GM12892 (cell line): ENCODE measurements around the gene ECT2L.
"Not testable (repeated sequence)": the region's sequence is repeated elsewhere in the genome, so short reads cannot be mapped to it uniquely, and the experiment has no call there.

Experiments
- DNase-seq: peaks from one replicate; pipeline ENCODE4 v3.0.0; 2011; ENCODE audit not compliant: insufficient read length
- FAIRE-seq: peaks from 2 replicates; lab custom pipeline; 2011; peaks lifted over from hg19 to GRCh38; lab: Jason Lieb, UNC
- POLR2A ChIP-seq: IDR thresholded peaks from 2 replicates; pipeline ENCODE4 v1.6.1; 2011; ENCODE audit warnings: low read depth, low read length, control low read depth
- POLR2AphosphoS5 ChIP-seq: IDR thresholded peaks from 2 replicates; pipeline ENCODE4 v1.6.1; 2011; ENCODE audit warnings: low read depth, low read length, control low read depth
- TAF1 ChIP-seq: IDR thresholded peaks from 2 replicates; pipeline ENCODE4 v1.6.1; 2011; ENCODE audit warnings: low read depth, mild to moderate bottlenecking, control low read depth, low read length, borderline replicate concordance

Gene ECT2L

DNA sequence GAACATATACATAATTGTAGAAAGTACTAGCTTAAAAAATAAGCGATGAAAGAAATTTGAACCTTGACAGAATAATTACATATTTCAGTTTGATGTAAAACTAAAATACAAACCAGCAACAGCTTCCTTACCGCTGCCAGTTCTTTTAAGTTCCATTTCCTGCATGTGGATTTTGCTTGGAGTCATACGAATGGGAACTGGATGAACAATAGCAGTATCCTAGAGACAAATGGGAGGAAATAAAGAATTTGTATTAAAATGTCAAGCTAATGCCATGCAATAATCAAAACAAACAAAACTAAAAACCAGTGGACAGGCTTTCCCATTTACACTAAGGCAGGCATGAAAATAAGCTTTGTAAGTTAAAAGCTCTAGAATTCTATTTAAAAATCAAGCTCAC, 125.0 kb downstream of the ECT2L start:
- FAIRE-seq (no peak), DNase-seq (no peak)
- TF ChIP-seq POLR2AphosphoS5 (no peak), POLR2A (no peak), TAF1 (no peak)

DNA sequence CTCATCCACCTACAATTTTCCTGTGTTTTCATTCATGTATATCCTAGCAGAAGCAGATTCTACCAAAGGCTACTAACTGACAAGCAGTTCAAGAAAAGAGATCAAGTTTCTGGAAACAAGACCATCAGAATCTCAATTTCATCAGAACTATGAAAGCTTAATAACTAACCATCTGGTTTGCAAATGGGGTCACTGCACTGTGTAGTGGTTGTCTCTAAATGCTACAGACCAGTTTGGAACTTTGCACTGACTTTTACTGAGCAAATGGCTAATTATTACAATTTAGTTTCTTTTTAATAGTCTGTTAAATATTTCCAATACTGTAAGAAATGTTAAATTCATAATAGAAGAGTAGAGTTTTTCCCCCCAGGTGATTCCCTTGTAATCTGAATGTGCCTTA, 127.7 kb downstream of the ECT2L start:
- FAIRE-seq (no peak), DNase-seq (no peak)
- TF ChIP-seq POLR2AphosphoS5, result no peak
- no peak for TF ChIP-seq TAF1
- no peak for TF ChIP-seq POLR2A

DNA sequence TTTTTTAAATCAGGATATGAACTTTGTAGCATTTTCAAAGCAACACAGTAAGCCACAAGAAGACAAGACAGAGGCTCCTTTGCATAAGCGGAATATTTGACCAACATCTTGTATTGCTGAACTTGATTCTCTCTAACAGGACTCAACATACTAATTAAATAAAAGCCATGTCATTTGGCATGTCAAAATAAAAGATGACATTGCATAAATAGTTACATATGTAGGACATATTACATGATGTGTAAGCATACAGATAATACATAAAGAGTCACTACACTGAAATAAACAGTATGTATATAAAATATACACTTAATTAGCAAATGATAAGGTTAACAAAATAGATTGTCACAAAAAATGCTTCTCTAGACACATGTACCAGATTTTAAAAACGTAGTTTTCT, 129.9 kb downstream of the ECT2L start:
- no peak for FAIRE-seq
- no peak for TF ChIP-seq POLR2AphosphoS5
- TF ChIP-seq POLR2A, result no peak
- no peak for TF ChIP-seq TAF1
- DNase-seq, result no peak

GRCh38 chr6:138926579-138926978, 130.7 kb downstream of the ECT2L start:
- no peak for DNase-seq
- peak; percentile 5 for FAIRE-seq

GRCh38 chr6:138931660-138932059, 135.8 kb downstream of the ECT2L start:
- FAIRE-seq, result no peak
- TF ChIP-seq TAF1 (no peak), POLR2A (no peak), POLR2AphosphoS5 (no peak)
- DNase-seq, result no peak

More at GRCh38 chr6:138926579-138926978, 130.7 kb downstream of the ECT2L start:
- no peak for TF ChIP-seq TAF1
- no peak for TF ChIP-seq POLR2AphosphoS5
- TF ChIP-seq POLR2A, result no peak

DNA sequence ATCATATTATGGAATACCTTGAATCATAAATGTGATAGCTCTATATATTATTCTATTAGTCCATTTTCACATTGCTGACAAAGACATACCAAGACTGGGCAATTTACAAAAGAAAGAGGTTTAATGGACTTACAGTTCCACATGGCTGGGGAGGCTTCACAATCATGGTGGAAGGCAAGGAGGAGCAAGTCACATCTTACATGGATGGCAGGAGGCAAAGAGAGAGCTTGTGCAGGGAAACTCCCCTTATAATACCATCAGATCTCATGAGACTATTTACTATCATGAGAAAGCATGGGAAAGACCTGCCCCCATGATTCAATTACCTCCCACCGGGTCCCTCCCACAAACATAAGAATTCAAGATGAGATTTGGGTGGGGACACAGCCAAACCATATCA, 141.0 kb downstream of the ECT2L start:
- not testable (repeated sequence) for DNase-seq, FAIRE-seq

GRCh38 chr6:138943089-138943625, 147.3 kb downstream of the ECT2L start:
- FAIRE-seq, result no peak
- no peak for DNase-seq
- TF ChIP-seq POLR2AphosphoS5 (no peak), TAF1 (no peak), POLR2A (no peak)

GRCh38 chr6:138944412-138944811, 148.5 kb downstream of the ECT2L start:
- FAIRE-seq, result peak; percentile 78

GRCh38 chr6:138945354-138945753, 149.5 kb downstream of the ECT2L start:
- DNase-seq, result no peak
- TF ChIP-seq POLR2AphosphoS5 (no peak), POLR2A (no peak), TAF1 (no peak)
- no peak for FAIRE-seq

More at GRCh38 chr6:138944412-138944811, 148.5 kb downstream of the ECT2L start:
- TF ChIP-seq POLR2A (no peak), POLR2AphosphoS5 (no peak), TAF1 (no peak)
- no peak for DNase-seq

DNA sequence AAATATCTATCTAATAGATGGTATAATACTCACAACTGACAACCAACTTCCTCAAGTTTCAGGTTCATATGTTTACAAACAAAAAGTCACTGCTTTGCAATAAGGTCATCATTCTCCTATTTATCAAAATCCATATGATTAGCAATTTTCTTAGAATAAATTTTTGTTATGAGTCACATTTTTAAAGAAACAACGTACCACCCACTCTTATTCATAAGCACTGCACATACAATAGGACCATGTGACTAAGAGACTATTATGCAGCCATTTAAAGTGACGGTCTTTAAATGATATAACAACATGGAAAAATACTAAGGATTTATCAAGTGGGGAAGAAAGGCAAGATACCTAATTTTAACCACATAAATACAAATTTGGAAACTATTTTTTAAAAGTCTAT, 152.1 kb downstream of the ECT2L start:
- DNase-seq (no peak), FAIRE-seq (no peak)
- no peak for TF ChIP-seq POLR2AphosphoS5
- no peak for TF ChIP-seq POLR2A
- TF ChIP-seq TAF1, result no peak

DNA sequence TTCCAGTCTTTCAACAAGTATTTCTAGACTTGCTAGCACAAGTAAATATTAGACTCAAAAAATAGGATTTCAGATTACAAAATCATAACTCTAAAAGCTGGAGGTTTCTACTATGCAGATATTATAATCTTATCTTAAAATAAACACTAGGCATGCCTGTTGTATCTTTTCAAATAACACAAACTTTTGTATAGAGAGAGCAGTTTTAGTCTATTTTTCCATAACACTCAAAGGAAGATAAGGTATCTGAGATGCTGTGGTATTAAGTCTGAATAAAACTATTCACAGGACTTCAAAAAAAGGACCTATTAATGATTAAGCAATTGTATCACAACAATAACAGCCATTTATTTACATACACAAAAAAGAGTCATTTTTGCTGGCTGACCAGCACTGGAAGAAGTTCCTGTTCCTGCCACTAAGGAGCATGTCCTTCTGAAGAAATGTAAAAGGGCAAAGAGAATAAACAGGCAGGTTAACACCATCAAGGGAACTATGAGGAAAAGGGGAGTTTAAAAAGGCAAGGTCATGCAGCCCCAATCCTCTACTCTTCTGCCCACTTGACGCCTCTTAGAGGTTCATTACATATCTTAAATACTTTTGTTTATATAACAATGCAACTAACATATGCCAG, 152.8 kb downstream of the ECT2L start:
- TF ChIP-seq POLR2AphosphoS5 (no peak), POLR2A (no peak), TAF1 (no peak)
- no peak for DNase-seq
- peak; percentile 57 for FAIRE-seq

- TF ChIP-seq POLR2A, result no peak
- TF ChIP-seq TAF1, result no peak
- no peak for TF ChIP-seq POLR2AphosphoS5
- no peak for FAIRE-seq
- DNase-seq, result no peak
Observed at GRCh38 chr6:138953451-138953850, 157.6 kb downstream of the ECT2L start.
